Stimulated activated effector memory CD8-positive, alpha-beta T cell treated with anti-CD3 and anti-CD28 coated beads, Interleukin-12 subunit alpha, Interleukin-12 subunit beta, amount 100 ng/mL, for 72 hours (primary cell): ENCODE results near the gene ATP8B4.

Experiments used
- ATAC-seq: fragments of 150-1000 bp; cut with Tn5 transposase; 2 replicates; pipeline ENCODE4 v1.10.0; 2021
- DNase-seq, 2 donors: peaks; one replicate each; pipeline ENCODE4 v3.0.0; 2021 to 2022; ENCODE audit warnings: low spot score in 2 of 2
- H3K27ac Mint-ChIP-seq: one replicate; pipeline ENCODE4 v1.8.0; 2022; ENCODE audit warnings: mild to moderate bottlenecking, mixed read lengths
- H3K36me3 Mint-ChIP-seq: one replicate; pipeline ENCODE4 v1.8.0; 2022; ENCODE audit warnings: mild to moderate bottlenecking, mixed read lengths
- H3K4me1 Mint-ChIP-seq: one replicate; pipeline ENCODE4 v1.8.0; 2022; ENCODE audit warnings: mixed read lengths
- H3K4me3 Mint-ChIP-seq: one replicate; pipeline ENCODE4 v1.8.0; 2022; ENCODE audit warnings: mild to moderate bottlenecking, mixed read lengths
- H3K9me3 Mint-ChIP-seq: one replicate; pipeline ENCODE4 v1.8.0; 2022; ENCODE audit warnings: mixed read lengths

The ATP8B4 gene

GRCh38 chr15:49824775-49825099 lies 294.3 kb downstream of the ATP8B4 start:
- no peaks in the 10 kb centered on the region for H3K36me3 Mint-ChIP-seq
- no peak overlapping the region for H3K27ac Mint-ChIP-seq
- H3K4me1 Mint-ChIP-seq, result no peaks in the 10 kb centered on the region
- no peak for ATAC-seq
- no peak overlapping the region for H3K4me3 Mint-ChIP-seq
- peaks cover 3% of the 10 kb centered on the region for H3K9me3 Mint-ChIP-seq
- DNase-seq, result no peak

- Mint-ChIP-seq H3K27ac (no peak overlapping the region), H3K4me1 (no peaks in the 10 kb centered on the region), H3K36me3 (no peaks in the 10 kb centered on the region), H3K4me3 (no peak overlapping the region), H3K9me3 (peaks cover 3% of the 10 kb centered on the region)
- DNase-seq (no peak), ATAC-seq (no peak)
Observed at GRCh38 chr15:49823987-49824774, 294.9 kb downstream of the ATP8B4 start.

GRCh38 chr15:49817100-49817499 lies 301.9 kb downstream of the ATP8B4 start:
- no peak overlapping the region for H3K27ac Mint-ChIP-seq
- no peak overlapping the region for H3K4me3 Mint-ChIP-seq
- peaks cover 10% of the 10 kb centered on the region for H3K4me1 Mint-ChIP-seq
- peak; percentile 84 for ATAC-seq
- H3K9me3 Mint-ChIP-seq, result peaks cover 3% of the 10 kb centered on the region
- H3K36me3 Mint-ChIP-seq, result no peaks in the 10 kb centered on the region
- no peak for DNase-seq

GRCh38 chr15:49815950-49816349 lies 303.1 kb downstream of the ATP8B4 start:
- no peak overlapping the region for H3K4me3 Mint-ChIP-seq
- ATAC-seq (peak; percentile 71), DNase-seq (no peak)
- H3K27ac Mint-ChIP-seq, result peak overlapping the region; percentile 37
- H3K9me3 Mint-ChIP-seq, result peaks cover 2% of the 10 kb centered on the region
- H3K36me3 Mint-ChIP-seq, result no peaks in the 10 kb centered on the region
- peaks cover 10% of the 10 kb centered on the region for H3K4me1 Mint-ChIP-seq

- Mint-ChIP-seq H3K4me3 (no peak overlapping the region), H3K4me1 (peaks cover 10% of the 10 kb centered on the region), H3K27ac (no peak overlapping the region), H3K36me3 (no peaks in the 10 kb centered on the region), H3K9me3 (peaks cover 2% of the 10 kb centered on the region)
- ATAC-seq, result no peak
- no peak for DNase-seq
Observed at GRCh38 chr15:49815526-49815925, 303.5 kb downstream of the ATP8B4 start.

GRCh38 chr15:49814709-49815108 lies 304.3 kb downstream of the ATP8B4 start:
- ATAC-seq (no peak), DNase-seq (no peak)
- Mint-ChIP-seq H3K4me1 (peaks cover 10% of the 10 kb centered on the region), H3K27ac (no peak overlapping the region), H3K36me3 (no peaks in the 10 kb centered on the region), H3K9me3 (peaks cover 2% of the 10 kb centered on the region), H3K4me3 (no peak overlapping the region)

GRCh38 chr15:49813625-49814024 lies 305.4 kb downstream of the ATP8B4 start:
- H3K36me3 Mint-ChIP-seq, result no peaks in the 10 kb centered on the region
- ATAC-seq, result no peak
- H3K4me1 Mint-ChIP-seq, result peaks cover 10% of the 10 kb centered on the region
- H3K4me3 Mint-ChIP-seq, result no peak overlapping the region
- no peaks in the 10 kb centered on the region for H3K9me3 Mint-ChIP-seq
- no peak overlapping the region for H3K27ac Mint-ChIP-seq
- no peak for DNase-seq

- ATAC-seq (no peak), DNase-seq (no peak)
- H3K4me1 Mint-ChIP-seq, result peaks cover 3% of the 10 kb centered on the region
- no peak overlapping the region for H3K4me3 Mint-ChIP-seq
- H3K27ac Mint-ChIP-seq, result no peak overlapping the region
- H3K9me3 Mint-ChIP-seq, result no peaks in the 10 kb centered on the region
- H3K36me3 Mint-ChIP-seq, result no peaks in the 10 kb centered on the region
Observed at GRCh38 chr15:49810720-49811119, 308.3 kb downstream of the ATP8B4 start.

- no peaks in the 10 kb centered on the region for H3K4me1 Mint-ChIP-seq
- DNase-seq, result no peak
- H3K9me3 Mint-ChIP-seq, result no peaks in the 10 kb centered on the region
- peak; percentile 11 for ATAC-seq
- no peak overlapping the region for H3K4me3 Mint-ChIP-seq
- no peaks in the 10 kb centered on the region for H3K36me3 Mint-ChIP-seq
- no peak overlapping the region for H3K27ac Mint-ChIP-seq
Observed at GRCh38 chr15:49809894-49810609, 309.0 kb downstream of the ATP8B4 start.

GRCh38 chr15:49808341-49808740 lies 310.7 kb downstream of the ATP8B4 start:
- Mint-ChIP-seq H3K4me3 (no peak overlapping the region), H3K36me3 (no peaks in the 10 kb centered on the region), H3K4me1 (no peaks in the 10 kb centered on the region), H3K9me3 (peaks cover 2% of the 10 kb centered on the region), H3K27ac (no peak overlapping the region)
- DNase-seq, result no peak
- ATAC-seq, result no peak
